Choroid plexus epithelial cell (primary cell): Measurements from ENCODE around the gene TSSK2.

Source experiments
- DNase-seq: peaks from one replicate; pipeline ENCODE4 v3.0.0-alpha.2; 2010; ENCODE audit warnings: low read depth
- H3K4me3 ChIP-seq: 2 replicates; pipeline ENCODE4 v1.5.1; 2011; ENCODE audit warnings: low read depth, mild to moderate bottlenecking, control low read depth, low read length, moderate library complexity
- CTCF ChIP-seq: conservative IDR thresholded peaks from 2 replicates; pipeline ENCODE4 v1.5.1; 2011; ENCODE audit warnings: low read depth, mild to moderate bottlenecking, control low read depth, inconsistent platforms, low read length, moderate library complexity

TSSK2 gene

GRCh38 chr22:19166421-19166820 lies 35.3 kb downstream of the TSSK2 start:
- no peak for TF ChIP-seq CTCF
- DNase-seq: no peak
- no peak overlapping the region for H3K4me3 ChIP-seq

GRCh38 chr22:19167106-19167869 lies 36.2 kb downstream of the TSSK2 start:
- no peak overlapping the region for H3K4me3 ChIP-seq
- TF ChIP-seq CTCF: no peak
- no peak for DNase-seq

GRCh38 chr22:19168088-19168890 lies 37.2 kb downstream of the TSSK2 start:
- no peak for DNase-seq
- no peak for TF ChIP-seq CTCF
- no peak overlapping the region for H3K4me3 ChIP-seq

- peak overlapping the region; percentile 49 for H3K4me3 ChIP-seq
- no peak for TF ChIP-seq CTCF
- DNase-seq: no peak
These were observed 38.2 kb downstream of the TSSK2 start for GRCh38 chr22:19169002-19169946.

- no peak for DNase-seq
- no peak for TF ChIP-seq CTCF
- peak overlapping the region; percentile 49 for H3K4me3 ChIP-seq
These were observed 38.8 kb downstream of the TSSK2 start for GRCh38 chr22:19169947-19170318.

- DNase-seq: no peak
- peak overlapping the region; percentile 87 for H3K4me3 ChIP-seq
- TF ChIP-seq CTCF: no peak
These were observed 41.3 kb downstream of the TSSK2 start for GRCh38 chr22:19172213-19173046.
